ENCODE measurements around the gene SOCS7.

Gene SOCS7

GRCh38 chr17:38350035-38350434 lies 1.6 kb upstream of the SOCS7 start:
- no peaks in the 10 kb centered on the region for H3K4me1 ChIP-seq

DNA sequence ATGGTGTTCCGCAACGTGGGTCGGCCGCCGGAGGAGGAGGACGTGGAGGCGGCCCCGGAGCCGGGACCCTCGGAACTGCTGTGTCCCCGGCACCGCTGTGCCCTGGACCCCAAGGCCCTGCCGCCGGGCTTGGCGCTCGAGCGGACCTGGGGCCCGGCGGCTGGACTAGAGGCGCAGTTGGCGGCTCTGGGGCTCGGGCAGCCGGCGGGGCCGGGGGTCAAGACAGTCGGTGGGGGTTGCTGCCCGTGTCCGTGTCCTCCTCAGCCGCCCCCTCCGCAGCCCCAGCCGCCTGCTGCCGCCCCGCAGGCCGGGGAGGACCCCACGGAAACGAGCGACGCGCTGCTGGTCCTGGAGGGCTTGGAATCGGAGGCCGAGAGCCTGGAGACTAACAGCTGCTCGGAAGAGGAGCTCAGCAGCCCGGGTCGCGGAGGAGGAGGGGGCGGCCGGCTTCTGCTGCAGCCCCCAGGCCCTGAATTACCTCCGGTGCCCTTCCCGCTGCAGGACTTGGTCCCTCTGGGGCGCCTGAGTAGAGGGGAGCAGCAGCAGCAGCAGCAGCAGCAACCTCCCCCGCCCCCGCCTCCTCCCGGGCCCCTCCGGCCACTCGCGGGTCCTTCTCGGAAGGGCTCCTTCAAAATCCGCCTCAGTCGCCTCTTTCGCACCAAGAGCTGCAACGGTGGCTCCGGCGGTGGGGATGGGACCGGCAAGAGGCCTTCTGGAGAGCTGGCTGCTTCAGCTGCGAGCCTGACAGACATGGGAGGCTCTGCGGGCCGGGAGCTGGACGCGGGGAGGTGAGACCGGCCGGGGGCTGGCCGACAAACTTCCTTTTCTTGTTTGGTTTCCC lies 821 bp downstream of the SOCS7 start:
- TF ChIP-seq CTCF (IDR thresholded peaks at IDR 0.05; ENCODE audit: low read depth, low read length): no peak
- peak; percentile 50 for DNase-seq
- no peaks in the 10 kb centered on the region for H3K9me3 ChIP-seq

More at GRCh38 chr17:38350035-38350434, 1.6 kb upstream of the SOCS7 start:
- Histone ChIP-seq H3K4me3 (ENCODE audit: low read depth, low read length) (no peak overlapping the region), H3K9me3 (no peaks in the 10 kb centered on the region), H3K27me3 (no peaks in the 10 kb centered on the region), H3K36me3 (no peaks in the 10 kb centered on the region)
- TF ChIP-seq CTCF (IDR thresholded peaks at IDR 0.05; ENCODE audit: low read depth, low read length): no peak
- DNase-seq: no peak

GRCh38 chr17:38353086-38353604 lies 1.5 kb downstream of the SOCS7 start:
- Histone ChIP-seq H3K9me3 (no peaks in the 10 kb centered on the region), H3K4me1 (no peaks in the 10 kb centered on the region; the same call in 1 of the 2 replicates), H3K27me3 (no peaks in the 10 kb centered on the region), H3K36me3 (no peaks in the 10 kb centered on the region), H3K4me3 (ENCODE audit: low read depth, low read length) (peak overlapping the region; percentile 79)
- no peak for DNase-seq
- TF ChIP-seq CTCF (IDR thresholded peaks at IDR 0.05; ENCODE audit: low read depth, low read length): no peak

More for the DNA sequence above, 821 bp downstream of the SOCS7 start:
- Histone ChIP-seq H3K27me3 (no peaks in the 10 kb centered on the region), H3K4me3 (ENCODE audit: low read depth, low read length) (peak overlapping the region; percentile 79), H3K4me1 (no peaks in the 10 kb centered on the region; the same call in 1 of the 2 replicates), H3K36me3 (no peaks in the 10 kb centered on the region)

DNA sequence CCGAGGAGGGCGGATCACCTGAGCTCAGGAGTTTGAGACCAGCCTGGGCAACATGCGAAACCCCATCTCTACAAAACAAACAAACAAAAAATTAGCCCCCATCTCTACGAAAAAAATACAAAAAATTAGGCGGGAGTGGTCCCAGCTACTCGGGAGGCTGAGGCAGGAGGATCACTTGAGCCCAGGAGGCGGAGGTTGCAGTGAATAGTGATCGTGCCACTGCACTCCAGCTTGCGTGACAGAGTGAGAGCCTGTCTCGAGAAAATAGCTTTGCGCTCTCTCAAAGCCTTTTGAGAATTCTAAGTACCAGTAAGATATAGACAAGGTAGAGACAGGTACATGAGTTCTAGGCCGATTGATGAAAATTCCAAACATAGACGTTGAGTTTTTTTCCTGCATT lies 2.0 kb downstream of the SOCS7 start:
- no peak for DNase-seq
- H3K4me1 ChIP-seq: no peaks in the 10 kb centered on the region; the same call in 1 of the 2 replicates
- no peaks in the 10 kb centered on the region for H3K27me3 ChIP-seq
- peak overlapping the region; percentile 79 for H3K4me3 ChIP-seq (ENCODE audit: low read depth, low read length)
- no peaks in the 10 kb centered on the region for H3K36me3 ChIP-seq
- no peak for TF ChIP-seq CTCF (IDR thresholded peaks at IDR 0.05; ENCODE audit: low read depth, low read length)
- no peaks in the 10 kb centered on the region for H3K9me3 ChIP-seq

- H3K4me3 ChIP-seq (ENCODE audit: low read depth, low read length): no peak overlapping the region
- no peak for DNase-seq
- H3K4me1 ChIP-seq: no peaks in the 10 kb centered on the region; the same call in 1 of the 2 replicates
- H3K36me3 ChIP-seq: no peaks in the 10 kb centered on the region
- no peaks in the 10 kb centered on the region for H3K27me3 ChIP-seq
- no peaks in the 10 kb centered on the region for H3K9me3 ChIP-seq
- no peak for TF ChIP-seq CTCF (IDR thresholded peaks at IDR 0.05; ENCODE audit: low read depth, low read length)
Observed at GRCh38 chr17:38354466-38354865, 2.8 kb downstream of the SOCS7 start.

GRCh38 chr17:38355251-38355650 lies 3.6 kb downstream of the SOCS7 start:
- H3K4me3 ChIP-seq (ENCODE audit: low read depth, low read length): no peak overlapping the region
- H3K4me1 ChIP-seq: no peaks in the 10 kb centered on the region; the same call in 1 of the 2 replicates
- no peak for TF ChIP-seq CTCF (IDR thresholded peaks at IDR 0.05; ENCODE audit: low read depth, low read length)
- DNase-seq: no peak
- no peaks in the 10 kb centered on the region for H3K9me3 ChIP-seq
- H3K27me3 ChIP-seq: no peaks in the 10 kb centered on the region
- H3K36me3 ChIP-seq: no peaks in the 10 kb centered on the region
